Measurements from ENCODE around the gene ERBB4. TPM values are rescaled to one million over a fixed set of nuclear protein-coding genes. Genes with fewer than 3 reads are reported as not detected.

Gene ERBB4
- total RNA-seq, 4 donors from 2014 or later = 0.59 to 1.5 (median 0.83) TPM

DNA sequence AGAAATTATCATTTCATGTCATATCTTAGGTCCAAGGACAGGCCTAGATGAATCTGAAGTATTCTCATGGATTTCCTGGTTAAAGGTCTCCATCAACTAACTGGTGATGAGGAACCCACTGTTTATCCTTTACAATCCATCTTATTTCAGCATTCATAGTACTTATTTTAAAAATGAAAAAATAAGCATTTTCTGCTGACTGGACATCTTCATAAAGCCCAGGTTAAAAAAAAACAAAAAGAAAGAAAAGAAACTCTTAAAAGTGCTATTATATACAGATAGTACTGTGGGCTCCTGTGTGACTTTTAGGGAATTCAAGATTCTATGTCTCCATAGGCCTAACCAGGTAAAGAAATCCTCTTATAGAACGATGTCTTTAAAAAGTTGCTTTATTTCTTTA is 7.1 kb downstream of the ERBB4 start:
- DNase-seq (ENCODE audit: low spot score in 2 of 2) = no peak
- H3K4me3 ChIP-seq (ENCODE audit: low read depth, poor library complexity, severe bottlenecking) = no peak overlapping the region
- intact Hi-C loops (cut with DNase I; ENCODE audit: low total_unique reads) = loop anchor here (2.0 kb wide), 1 partner anchor 51 kb away; no protein-coding TSS in a partner anchor
- TF ChIP-seq POLR2A (IDR thresholded peaks at IDR 0.05) = no peak
- TF ChIP-seq, protein P1, sequence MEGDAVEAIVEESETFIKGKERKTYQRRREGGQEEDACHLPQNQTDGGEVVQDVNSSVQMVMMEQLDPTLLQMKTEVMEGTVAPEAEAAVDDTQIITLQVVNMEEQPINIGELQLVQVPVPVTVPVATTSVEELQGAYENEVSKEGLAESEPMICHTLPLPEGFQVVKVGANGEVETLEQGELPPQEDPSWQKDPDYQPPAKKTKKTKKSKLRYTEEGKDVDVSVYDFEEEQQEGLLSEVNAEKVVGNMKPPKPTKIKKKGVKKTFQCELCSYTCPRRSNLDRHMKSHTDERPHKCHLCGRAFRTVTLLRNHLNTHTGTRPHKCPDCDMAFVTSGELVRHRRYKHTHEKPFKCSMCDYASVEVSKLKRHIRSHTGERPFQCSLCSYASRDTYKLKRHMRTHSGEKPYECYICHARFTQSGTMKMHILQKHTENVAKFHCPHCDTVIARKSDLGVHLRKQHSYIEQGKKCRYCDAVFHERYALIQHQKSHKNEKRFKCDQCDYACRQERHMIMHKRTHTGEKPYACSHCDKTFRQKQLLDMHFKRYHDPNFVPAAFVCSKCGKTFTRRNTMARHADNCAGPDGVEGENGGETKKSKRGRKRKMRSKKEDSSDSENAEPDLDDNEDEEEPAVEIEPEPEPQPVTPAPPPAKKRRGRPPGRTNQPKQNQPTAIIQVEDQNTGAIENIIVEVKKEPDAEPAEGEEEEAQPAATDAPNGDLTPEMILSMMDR (IDR thresholded peaks at IDR 0.05) = no peak
- 89 to 100% methylated on average over 1 of the region's 1 CpG for WGBS, 2 donors

DNA sequence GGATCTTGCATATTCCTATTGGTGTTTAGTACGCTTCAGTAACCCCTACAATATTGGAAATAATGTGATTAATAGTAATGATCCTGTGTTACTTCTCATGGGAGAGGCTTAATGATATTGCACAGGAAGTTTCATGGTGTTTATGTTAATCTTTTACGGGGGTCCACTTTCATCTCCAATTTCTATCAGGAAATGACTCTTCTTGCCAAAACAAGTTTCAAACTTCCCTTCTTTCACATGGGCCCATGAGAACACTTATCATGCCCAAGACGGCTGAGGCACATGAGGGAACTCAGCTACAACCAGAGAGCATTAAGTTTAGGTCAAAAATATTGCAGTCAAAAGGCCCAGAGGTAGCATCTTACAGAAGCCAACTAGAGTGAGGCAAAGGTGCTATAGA is 7.6 kb downstream of the ERBB4 start:
- TF ChIP-seq, protein P1 (IDR thresholded peaks at IDR 0.05) = no peak
- no peak for TF ChIP-seq POLR2A (IDR thresholded peaks at IDR 0.05)
- intact Hi-C loops (cut with DNase I; ENCODE audit: low total_unique reads) = loop anchor here (2.0 kb wide), 1 partner anchor 50 kb away; no protein-coding TSS in a partner anchor
- WGBS, 2 donors = 76 to 77% methylated on average over 3 of the region's 3 CpGs

DNA sequence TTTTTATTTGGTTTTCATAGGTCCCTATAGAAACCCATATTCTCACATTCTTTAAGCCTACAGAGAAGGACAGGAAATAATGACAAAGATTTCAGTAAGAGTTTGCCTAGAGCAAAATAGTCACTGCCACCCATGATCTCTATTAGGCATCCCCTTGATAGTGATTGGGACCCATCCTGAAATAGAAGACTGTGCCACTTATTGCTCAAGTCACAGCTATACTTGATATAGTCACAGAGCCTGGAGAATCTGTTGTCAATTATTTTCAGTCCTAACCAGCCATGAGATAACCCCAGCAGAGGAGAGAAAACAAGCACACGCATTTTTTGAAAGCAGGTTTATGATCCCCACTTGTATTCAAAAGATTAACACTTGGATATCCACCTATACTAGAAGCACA is 8.2 kb downstream of the ERBB4 start:
- no peak overlapping the region for H3K4me3 ChIP-seq (ENCODE audit: low read depth, poor library complexity, severe bottlenecking)
- TF ChIP-seq, protein P1 (IDR thresholded peaks at IDR 0.05) = no peak
- TF ChIP-seq POLR2A (IDR thresholded peaks at IDR 0.05) = no peak
- intact Hi-C loops (cut with DNase I; ENCODE audit: low total_unique reads) = loop anchor here (2.0 kb wide), 1 partner anchor 50 kb away; no protein-coding TSS in a partner anchor
- DNase-seq (ENCODE audit: low spot score in 2 of 2) = no peak
- 67 to 75% methylated on average over 1 of the region's 1 CpG for WGBS, 2 donors

More for the DNA sequence above, 7.6 kb downstream of the ERBB4 start:
- H3K4me3 ChIP-seq (ENCODE audit: low read depth, poor library complexity, severe bottlenecking) = no peak overlapping the region
- no peak for DNase-seq (ENCODE audit: low spot score in 2 of 2)

DNA sequence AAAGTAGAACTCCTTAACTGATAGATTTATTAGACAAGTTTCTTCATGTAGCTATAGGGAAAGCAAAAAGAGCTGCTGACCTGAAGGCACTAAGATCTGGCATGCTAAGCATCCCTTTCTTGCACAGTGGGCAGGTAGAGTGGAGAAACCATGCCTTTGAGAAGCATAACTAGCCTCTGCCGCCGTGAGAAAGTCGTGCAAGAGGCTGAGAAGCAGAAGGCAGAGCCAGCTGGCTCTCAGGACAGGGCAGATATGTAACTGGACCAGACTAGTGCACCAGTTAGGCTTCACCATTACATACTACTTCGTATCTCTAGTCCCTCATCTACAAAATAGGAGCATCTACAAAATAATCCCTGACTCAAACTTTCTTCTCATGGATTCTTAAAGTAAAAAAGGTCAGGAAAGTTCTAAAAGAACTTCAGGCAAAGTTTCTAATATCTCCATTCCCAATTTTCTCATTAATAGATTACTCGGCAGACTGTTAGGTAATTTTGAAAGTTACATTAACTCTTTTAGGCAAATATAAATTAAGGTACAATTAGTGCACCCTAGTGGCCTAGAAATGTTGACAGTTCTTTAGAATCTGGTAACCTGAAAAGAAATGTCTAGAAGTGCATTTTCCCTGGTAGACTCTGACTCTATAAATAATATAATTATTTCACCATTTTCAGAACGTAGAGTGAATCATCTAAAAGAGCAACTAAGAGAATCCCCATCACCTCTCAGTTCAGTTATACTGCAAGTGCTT is 10.3 kb downstream of the ERBB4 start:
- intact Hi-C loops (cut with DNase I; ENCODE audit: low total_unique reads) = no loop called here
- 57 to 58% methylated on average over 6 of the region's 6 CpGs for WGBS, 2 donors
- H3K4me3 ChIP-seq (ENCODE audit: low read depth, poor library complexity, severe bottlenecking) = no peak overlapping the region
- TF ChIP-seq, protein P1 (IDR thresholded peaks at IDR 0.05) = no peak
- no peak for TF ChIP-seq POLR2A (IDR thresholded peaks at IDR 0.05)
- no peak for DNase-seq (ENCODE audit: low spot score in 2 of 2)

DNA sequence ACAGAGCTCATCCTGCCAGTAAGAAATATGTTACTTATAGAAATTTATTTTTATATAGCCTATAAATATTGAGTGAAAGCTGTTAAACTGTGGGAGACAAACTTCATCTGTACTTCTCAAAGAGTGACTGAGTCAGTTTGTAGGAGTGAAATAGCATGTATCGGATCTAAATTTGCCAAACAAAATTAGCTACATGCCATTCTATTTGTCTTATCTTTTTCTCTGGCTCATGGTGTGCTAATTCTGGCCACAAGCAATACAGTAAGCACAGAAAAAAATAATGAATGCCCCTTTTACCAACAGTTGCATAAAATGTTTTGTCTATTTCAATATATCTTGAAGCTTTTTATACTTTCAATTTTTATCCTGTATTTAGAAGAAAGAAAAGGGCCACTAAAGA is 12.5 kb downstream of the ERBB4 start:
- 89 to 96% methylated on average over 1 of the region's 1 CpG for WGBS, 2 donors
- DNase-seq (ENCODE audit: low spot score in 2 of 2) = no peak
- no peak for TF ChIP-seq POLR2A (IDR thresholded peaks at IDR 0.05)
- TF ChIP-seq, protein P1 (IDR thresholded peaks at IDR 0.05) = no peak
- intact Hi-C loops (cut with DNase I; ENCODE audit: low total_unique reads) = no loop called here
- no peak overlapping the region for H3K4me3 ChIP-seq (ENCODE audit: low read depth, poor library complexity, severe bottlenecking)

Measured in lower leg skin (tissue), 4 donors.